Measurements from ENCODE around the gene ZNF69. TPM values are rescaled to one million over a fixed set of nuclear protein-coding genes. Genes with fewer than 3 reads are reported as not detected.
"Not testable (repeated sequence)": the region's sequence is repeated elsewhere in the genome, so short reads cannot be mapped to it uniquely, and the experiment has no call there.

Gene ZNF69
- total RNA-seq, 1 experiment from 2014 or later: 4.3 TPM

DNA sequence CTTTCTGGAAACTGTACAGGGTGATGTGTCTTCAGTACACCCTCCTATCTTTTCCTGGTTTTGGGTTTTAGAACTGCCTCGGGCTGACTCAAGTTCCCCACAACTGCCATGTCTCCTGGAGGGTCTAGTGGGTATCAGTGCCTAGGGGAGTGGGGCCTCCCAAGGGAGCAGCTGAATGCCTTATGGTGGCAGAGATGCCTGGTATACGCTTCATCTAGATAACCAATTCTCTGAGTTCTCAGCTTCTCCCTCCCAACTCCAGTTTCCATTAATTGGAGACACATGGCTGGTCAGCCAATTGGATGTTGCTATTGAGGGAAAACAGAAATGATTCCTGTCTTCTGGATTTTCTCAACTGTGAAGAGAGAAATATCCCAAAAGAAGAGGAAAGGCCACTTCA is 26.3 kb upstream of the ZNF69 start:
- Histone ChIP-seq H3K9ac (ENCODE audit: low read length) (no peak overlapping the region), H3K9me2 (replicated peaks; ENCODE audit: low read length) (no peaks in the 10 kb centered on the region), H3F3A (ENCODE audit: low read length, unreplicated experiment) (no peaks in the 10 kb centered on the region), H3K4me3 (ENCODE audit: low read length) (no peak overlapping the region), H3K27ac (ENCODE audit: low read length) (no peak overlapping the region), H3K27me3 (ENCODE audit: low read length) (no peaks in the 10 kb centered on the region), H3K36me3 (ENCODE audit: low read depth, low read length) (peaks cover 6% of the 10 kb centered on the region), H2AFZ (ENCODE audit: low read length) (no peak overlapping the region), H4K20me1 (ENCODE audit: low read length) (no peaks in the 10 kb centered on the region), H3K4me1 (ENCODE audit: insufficient read depth, low read length) (no peaks in the 10 kb centered on the region), H3K4me2 (ENCODE audit: low read length) (no peak overlapping the region), H3K9me3 (ENCODE audit: low read length) (peaks cover 29% of the 10 kb centered on the region), H3K79me2 (ENCODE audit: low read length) (no peaks in the 10 kb centered on the region)
- CTCF ChIA-PET: no interaction called here
- intact Hi-C loops (cut with micrococcal nuclease): no loop called here
- TF ChIP-seq EZH2phosphoT487 (IDR thresholded peaks at IDR 0.05; ENCODE audit: borderline replicate concordance, low read length) (no peak), CTCF (conservative IDR thresholded peaks at IDR 0.05; ENCODE audit: low read depth, low read length) (no peak), EZH2 (IDR thresholded peaks at IDR 0.05; ENCODE audit: low read length, unreplicated experiment) (no peak)
- DNase-seq (no peak), ATAC-seq (no peak)
- POLR2A ChIA-PET (ENCODE audit: unreplicated experiment): no interaction called here
- BruUV-seq (replicated peaks): no TSS peak

GRCh38 chr19:11867766-11868165 is 19.8 kb upstream of the ZNF69 start:
- POLR2A ChIA-PET (ENCODE audit: unreplicated experiment); ATAC-seq; BruUV-seq (replicated peaks): not testable (repeated sequence)

DNA sequence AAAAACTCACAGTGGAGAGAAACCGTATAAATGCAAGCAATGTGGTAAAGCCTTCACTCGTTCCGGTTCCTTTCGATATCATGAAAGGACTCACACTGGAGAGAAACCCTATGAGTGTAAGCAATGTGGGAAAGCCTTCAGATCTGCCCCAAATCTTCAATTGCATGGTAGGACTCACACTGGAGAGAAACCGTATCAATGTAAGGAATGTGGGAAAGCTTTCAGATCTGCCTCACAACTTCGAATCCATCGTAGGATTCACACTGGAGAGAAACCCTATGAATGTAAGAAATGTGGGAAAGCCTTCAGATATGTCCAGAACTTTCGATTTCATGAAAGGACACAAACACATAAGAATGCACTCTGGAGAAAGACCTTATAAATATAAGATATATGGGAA is 19.4 kb upstream of the ZNF69 start:
- peaks cover 62% of the 10 kb centered on the region for H3K9me3 ChIP-seq (ENCODE audit: low read length)
- no peaks in the 10 kb centered on the region for H3K9me2 ChIP-seq (replicated peaks; ENCODE audit: low read length)
- H3F3A ChIP-seq (ENCODE audit: low read length, unreplicated experiment): no peaks in the 10 kb centered on the region
- H3K27me3 ChIP-seq (ENCODE audit: low read length): no peaks in the 10 kb centered on the region
- no peak for ATAC-seq
- no peak overlapping the region for H3K9ac ChIP-seq (ENCODE audit: low read length)
- TF ChIP-seq EZH2phosphoT487 (IDR thresholded peaks at IDR 0.05; ENCODE audit: borderline replicate concordance, low read length): no peak
- no peak for TF ChIP-seq CTCF (conservative IDR thresholded peaks at IDR 0.05; ENCODE audit: low read depth, low read length)
- no peak for TF ChIP-seq EZH2 (IDR thresholded peaks at IDR 0.05; ENCODE audit: low read length, unreplicated experiment)
- no peak for DNase-seq
- intact Hi-C loops (cut with micrococcal nuclease): no loop called here
- peaks cover 35% of the 10 kb centered on the region for H3K36me3 ChIP-seq (ENCODE audit: low read depth, low read length)
- H3K4me1 ChIP-seq (ENCODE audit: insufficient read depth, low read length): no peaks in the 10 kb centered on the region
- H3K4me3 ChIP-seq (ENCODE audit: low read length): no peak overlapping the region
- no TSS peak for BruUV-seq (replicated peaks)
- H4K20me1 ChIP-seq (ENCODE audit: low read length): no peaks in the 10 kb centered on the region
- no peaks in the 10 kb centered on the region for H3K79me2 ChIP-seq (ENCODE audit: low read length)
- ChIA-PET POLR2A (ENCODE audit: unreplicated experiment) (no interaction called here), CTCF (no interaction called here)
- no peak overlapping the region for H3K4me2 ChIP-seq (ENCODE audit: low read length)
- no peak overlapping the region for H2AFZ ChIP-seq (ENCODE audit: low read length)
- H3K27ac ChIP-seq (ENCODE audit: low read length): no peak overlapping the region

More at GRCh38 chr19:11867766-11868165, 19.8 kb upstream of the ZNF69 start:
- H3K4me2 ChIP-seq (ENCODE audit: low read length); H2AFZ ChIP-seq (ENCODE audit: low read length); DNase-seq; H4K20me1 ChIP-seq (ENCODE audit: low read length); H3K9me2 ChIP-seq (replicated peaks; ENCODE audit: low read length); H3K27ac ChIP-seq (ENCODE audit: low read length); H3K27me3 ChIP-seq (ENCODE audit: low read length); H3K9ac ChIP-seq (ENCODE audit: low read length); CTCF ChIA-PET; H3K4me3 ChIP-seq (ENCODE audit: low read length); intact Hi-C loops (cut with micrococcal nuclease); H3K79me2 ChIP-seq (ENCODE audit: low read length); H3F3A ChIP-seq (ENCODE audit: low read length, unreplicated experiment); H3K4me1 ChIP-seq (ENCODE audit: insufficient read depth, low read length): not testable (repeated sequence)
- Histone ChIP-seq H3K9me3 (ENCODE audit: low read length) (peaks cover 61% of the 10 kb centered on the region), H3K36me3 (ENCODE audit: low read depth, low read length) (peaks cover 35% of the 10 kb centered on the region)

All from PC-3 (cell line).